ENCODE results near the gene AP2M1.
A peak's percentile ranks its signal among the peaks of the same experiment; 100 is the strongest.
"Not testable (repeated sequence)": the region's sequence is repeated elsewhere in the genome, so short reads cannot be mapped to it uniquely, and the experiment has no call there.

Gene AP2M1

GRCh38 chr3:184158404-184158803, 16.3 kb upstream of the AP2M1 start:
- peak; percentile 41 for DNase-seq

- peak; percentile 69 for DNase-seq
These were observed 14.2 kb upstream of the AP2M1 start for GRCh38 chr3:184160456-184160855.

GRCh38 chr3:184162571-184163070, 12.0 kb upstream of the AP2M1 start:
- not testable (repeated sequence) for DNase-seq

GRCh38 chr3:184164648-184165330, 9.9 kb upstream of the AP2M1 start:
- no peak for DNase-seq

GRCh38 chr3:184165543-184165942, 9.1 kb upstream of the AP2M1 start:
- DNase-seq = no peak

GRCh38 chr3:184166671-184167070, 8.0 kb upstream of the AP2M1 start:
- no peak for DNase-seq

GRCh38 chr3:184167786-184168185, 6.9 kb upstream of the AP2M1 start:
- no peak for DNase-seq

- DNase-seq = no peak
These were observed 6.1 kb upstream of the AP2M1 start for GRCh38 chr3:184168363-184169120.

GRCh38 chr3:184169896-184170875, 4.5 kb upstream of the AP2M1 start:
- DNase-seq = no peak

GRCh38 chr3:184171562-184171961, 3.1 kb upstream of the AP2M1 start:
- DNase-seq = no peak

GRCh38 chr3:184172681-184173373, 1.8 kb upstream of the AP2M1 start:
- DNase-seq = no peak

- DNase-seq = no peak
These were observed 1.3 kb upstream of the AP2M1 start for GRCh38 chr3:184173374-184173722.

- DNase-seq = no peak
These were observed 390 bp upstream of the AP2M1 start for GRCh38 chr3:184174284-184174645.

GRCh38 chr3:184175506-184175905, 851 bp downstream of the AP2M1 start:
- no peak for DNase-seq

- no peak for DNase-seq
These were observed 1.3 kb downstream of the AP2M1 start for GRCh38 chr3:184175981-184176376.

GRCh38 chr3:184176377-184177330, 2.0 kb downstream of the AP2M1 start:
- peak; percentile 83 for DNase-seq

- no peak for DNase-seq
These were observed 2.7 kb downstream of the AP2M1 start for GRCh38 chr3:184177331-184177731.

- DNase-seq = no peak
These were observed 3.2 kb downstream of the AP2M1 start for GRCh38 chr3:184177767-184178306.

GRCh38 chr3:184178521-184179138, 4.0 kb downstream of the AP2M1 start:
- DNase-seq = no peak

GRCh38 chr3:184180165-184180564, 5.5 kb downstream of the AP2M1 start:
- no peak for DNase-seq

- no peak for DNase-seq
These were observed 6.9 kb downstream of the AP2M1 start for GRCh38 chr3:184181596-184181995.

Measured in MV-4-11 (cell line).